ENCODE results near the gene CYP4B1. TPM values are rescaled to one million over a fixed set of nuclear protein-coding genes. Genes with fewer than 3 reads are reported as not detected.

Gene CYP4B1
- total RNA-seq, 1 donor from 2014 or later = not detected

DNA sequence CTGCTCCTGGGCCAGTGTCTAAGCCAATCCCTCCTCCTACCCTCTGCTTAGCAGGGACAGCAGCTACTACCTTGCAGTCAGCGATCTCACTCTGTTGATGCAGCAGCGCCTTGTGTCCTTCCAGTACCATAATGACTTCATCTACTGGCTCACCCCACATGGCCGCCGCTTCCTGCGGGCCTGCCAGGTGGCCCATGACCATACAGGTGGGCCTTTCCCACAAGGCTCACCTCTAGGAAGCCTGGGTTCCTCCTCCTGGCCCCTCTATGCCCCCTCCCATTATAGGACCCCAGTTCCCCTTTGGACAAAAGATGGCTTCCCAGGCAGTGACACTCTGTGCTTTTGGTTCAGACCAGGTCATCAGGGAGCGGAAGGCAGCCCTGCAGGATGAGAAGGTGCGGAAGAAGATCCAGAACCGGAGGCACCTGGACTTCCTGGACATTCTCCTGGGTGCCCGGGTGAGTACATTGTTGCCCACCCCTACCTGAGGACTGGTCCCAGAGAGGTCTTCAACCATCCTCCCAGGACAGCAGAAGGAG lies 15.1 kb downstream of the CYP4B1 start:
- Mint-ChIP-seq H3K27ac (no peak overlapping the region), H3K4me1 (no peaks in the 10 kb centered on the region), H3K27me3 (ENCODE audit: insufficient read depth, low read depth) (peaks cover 11% of the 10 kb centered on the region), H3K4me3 (no peak overlapping the region), H3K9me3 (no peaks in the 10 kb centered on the region), H3K36me3 (no peaks in the 10 kb centered on the region)
- no peak for DNase-seq (ENCODE audit: low spot score)
- Histone ChIP-seq H3K4me2 (no peak overlapping the region), H3K9ac (no peak overlapping the region), H3K4me1 (no peaks in the 10 kb centered on the region), H3K27me3 (no peaks in the 10 kb centered on the region), H3F3A (ENCODE audit: low read depth) (no peaks in the 10 kb centered on the region), H3K36me3 (no peaks in the 10 kb centered on the region), H3K4me3 (no peak overlapping the region), H3K27ac (no peak overlapping the region), H3K9me3 (ENCODE audit: low read depth) (no peaks in the 10 kb centered on the region), H4K20me1 (ENCODE audit: low read depth) (no peaks in the 10 kb centered on the region), H3K79me2 (ENCODE audit: low read depth) (no peaks in the 10 kb centered on the region), H2AFZ (replicated peaks) (no peak overlapping the region)
- TF ChIP-seq, protein P1, sequence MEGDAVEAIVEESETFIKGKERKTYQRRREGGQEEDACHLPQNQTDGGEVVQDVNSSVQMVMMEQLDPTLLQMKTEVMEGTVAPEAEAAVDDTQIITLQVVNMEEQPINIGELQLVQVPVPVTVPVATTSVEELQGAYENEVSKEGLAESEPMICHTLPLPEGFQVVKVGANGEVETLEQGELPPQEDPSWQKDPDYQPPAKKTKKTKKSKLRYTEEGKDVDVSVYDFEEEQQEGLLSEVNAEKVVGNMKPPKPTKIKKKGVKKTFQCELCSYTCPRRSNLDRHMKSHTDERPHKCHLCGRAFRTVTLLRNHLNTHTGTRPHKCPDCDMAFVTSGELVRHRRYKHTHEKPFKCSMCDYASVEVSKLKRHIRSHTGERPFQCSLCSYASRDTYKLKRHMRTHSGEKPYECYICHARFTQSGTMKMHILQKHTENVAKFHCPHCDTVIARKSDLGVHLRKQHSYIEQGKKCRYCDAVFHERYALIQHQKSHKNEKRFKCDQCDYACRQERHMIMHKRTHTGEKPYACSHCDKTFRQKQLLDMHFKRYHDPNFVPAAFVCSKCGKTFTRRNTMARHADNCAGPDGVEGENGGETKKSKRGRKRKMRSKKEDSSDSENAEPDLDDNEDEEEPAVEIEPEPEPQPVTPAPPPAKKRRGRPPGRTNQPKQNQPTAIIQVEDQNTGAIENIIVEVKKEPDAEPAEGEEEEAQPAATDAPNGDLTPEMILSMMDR (IDR thresholded peaks at IDR 0.05) = no peak
- TF ChIP-seq EZH2 (IDR thresholded peaks at IDR 0.05) (no peak), EZH2phosphoT487 (IDR thresholded peaks at IDR 0.05) (no peak)

DNA sequence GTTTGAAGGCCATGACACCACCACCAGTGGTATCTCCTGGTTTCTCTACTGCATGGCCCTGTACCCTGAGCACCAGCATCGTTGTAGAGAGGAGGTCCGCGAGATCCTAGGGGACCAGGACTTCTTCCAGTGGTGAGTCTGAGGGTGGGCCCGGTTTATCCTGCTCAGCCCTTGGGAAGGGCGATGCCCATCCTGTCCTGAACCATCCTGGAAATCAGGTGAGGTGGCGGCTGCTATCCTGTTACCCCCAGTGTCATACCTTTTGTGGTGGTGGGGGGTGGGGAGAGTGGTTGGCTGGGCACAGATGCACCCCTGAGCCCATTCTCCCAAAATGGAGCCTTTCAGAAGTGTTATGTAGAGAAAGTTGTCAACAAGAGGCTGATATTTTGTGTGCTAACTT lies 16.3 kb downstream of the CYP4B1 start:
- Histone ChIP-seq H3K4me1 (no peaks in the 10 kb centered on the region), H3K4me3 (no peak overlapping the region), H3K9me3 (ENCODE audit: low read depth) (no peaks in the 10 kb centered on the region), H3K27ac (no peak overlapping the region), H3K4me2 (no peak overlapping the region), H3K79me2 (ENCODE audit: low read depth) (no peaks in the 10 kb centered on the region), H3K27me3 (no peaks in the 10 kb centered on the region), H3F3A (ENCODE audit: low read depth) (no peaks in the 10 kb centered on the region), H4K20me1 (ENCODE audit: low read depth) (no peaks in the 10 kb centered on the region), H2AFZ (replicated peaks) (no peak overlapping the region), H3K36me3 (no peaks in the 10 kb centered on the region), H3K9ac (no peak overlapping the region)
- Mint-ChIP-seq H3K36me3 (no peaks in the 10 kb centered on the region), H3K4me3 (no peak overlapping the region), H3K4me1 (no peaks in the 10 kb centered on the region), H3K9me3 (no peaks in the 10 kb centered on the region), H3K27me3 (ENCODE audit: insufficient read depth, low read depth) (peaks cover 11% of the 10 kb centered on the region), H3K27ac (no peak overlapping the region)
- no peak for DNase-seq (ENCODE audit: low spot score)
- TF ChIP-seq EZH2 (IDR thresholded peaks at IDR 0.05) = no peak
- no peak for TF ChIP-seq EZH2phosphoT487 (IDR thresholded peaks at IDR 0.05)

DNA sequence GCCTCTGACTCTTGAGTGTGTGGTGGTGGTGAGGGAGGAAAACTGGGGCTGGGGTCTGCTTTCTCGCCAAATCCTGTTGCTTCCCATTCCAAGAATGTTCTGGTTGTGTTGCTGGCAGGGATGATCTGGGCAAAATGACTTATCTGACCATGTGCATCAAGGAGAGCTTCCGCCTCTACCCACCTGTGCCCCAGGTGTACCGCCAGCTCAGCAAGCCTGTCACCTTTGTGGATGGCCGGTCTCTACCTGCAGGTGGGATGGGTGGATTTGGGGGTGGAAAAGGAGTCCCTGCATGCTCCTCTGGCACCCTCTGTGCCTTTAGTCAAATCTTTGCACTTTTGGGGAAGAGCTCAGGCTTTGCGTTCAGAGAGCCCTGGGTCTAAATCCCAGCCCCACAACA lies 18.1 kb downstream of the CYP4B1 start:
- H3K36me3 Mint-ChIP-seq = no peaks in the 10 kb centered on the region
- H3K79me2 ChIP-seq (ENCODE audit: low read depth) = no peaks in the 10 kb centered on the region
- no peaks in the 10 kb centered on the region for H3K4me1 Mint-ChIP-seq
- no peak overlapping the region for H3K4me3 ChIP-seq
- H3K4me1 ChIP-seq = no peaks in the 10 kb centered on the region
- no peak overlapping the region for H2AFZ ChIP-seq (replicated peaks)
- DNase-seq (ENCODE audit: low spot score) = no peak
- H3K36me3 ChIP-seq = no peaks in the 10 kb centered on the region
- H3F3A ChIP-seq (ENCODE audit: low read depth) = no peaks in the 10 kb centered on the region
- H3K27ac Mint-ChIP-seq = no peak overlapping the region
- no peaks in the 10 kb centered on the region for H3K9me3 Mint-ChIP-seq
- H3K27me3 ChIP-seq = no peaks in the 10 kb centered on the region
- H3K9me3 ChIP-seq (ENCODE audit: low read depth) = no peaks in the 10 kb centered on the region
- no peak overlapping the region for H3K9ac ChIP-seq
- H4K20me1 ChIP-seq (ENCODE audit: low read depth) = no peaks in the 10 kb centered on the region
- peaks cover 7% of the 10 kb centered on the region for H3K27me3 Mint-ChIP-seq (ENCODE audit: insufficient read depth, low read depth)
- no peak overlapping the region for H3K27ac ChIP-seq
- TF ChIP-seq EZH2phosphoT487 (IDR thresholded peaks at IDR 0.05) (no peak), EZH2 (IDR thresholded peaks at IDR 0.05) (no peak)
- TF ChIP-seq, protein P1 (IDR thresholded peaks at IDR 0.05) = no peak
- H3K4me2 ChIP-seq = no peak overlapping the region
- H3K4me3 Mint-ChIP-seq = no peak overlapping the region

DNA sequence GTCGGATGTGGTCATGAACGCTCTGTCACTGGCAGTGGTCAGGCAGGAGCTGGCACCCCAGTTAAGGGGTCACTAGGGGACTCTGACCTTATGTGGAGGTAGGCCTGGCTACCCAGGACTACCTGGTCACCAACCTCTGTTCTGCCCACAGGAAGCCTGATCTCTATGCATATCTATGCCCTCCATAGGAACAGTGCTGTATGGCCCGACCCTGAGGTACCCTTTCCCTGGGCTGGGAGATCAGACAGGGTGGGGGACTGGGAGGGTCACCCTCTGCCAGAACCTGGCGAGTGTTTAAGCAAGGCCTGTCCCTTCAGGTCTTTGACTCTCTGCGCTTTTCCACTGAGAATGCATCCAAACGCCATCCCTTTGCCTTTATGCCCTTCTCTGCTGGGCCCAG lies 19.0 kb downstream of the CYP4B1 start:
- Histone ChIP-seq H3K79me2 (ENCODE audit: low read depth) (no peaks in the 10 kb centered on the region), H3K4me2 (no peak overlapping the region), H2AFZ (replicated peaks) (no peak overlapping the region), H3K4me3 (no peak overlapping the region), H3K36me3 (no peaks in the 10 kb centered on the region), H3F3A (ENCODE audit: low read depth) (no peaks in the 10 kb centered on the region), H3K9me3 (ENCODE audit: low read depth) (no peaks in the 10 kb centered on the region), H3K27me3 (no peaks in the 10 kb centered on the region), H3K4me1 (peaks cover 8% of the 10 kb centered on the region), H3K9ac (no peak overlapping the region), H4K20me1 (ENCODE audit: low read depth) (no peaks in the 10 kb centered on the region), H3K27ac (no peak overlapping the region)
- H3K4me3 Mint-ChIP-seq = no peak overlapping the region
- H3K9me3 Mint-ChIP-seq = no peaks in the 10 kb centered on the region
- peaks cover 7% of the 10 kb centered on the region for H3K27me3 Mint-ChIP-seq (ENCODE audit: insufficient read depth, low read depth)
- DNase-seq (ENCODE audit: low spot score) = no peak
- TF ChIP-seq, protein P1 (IDR thresholded peaks at IDR 0.05) = no peak
- TF ChIP-seq EZH2 (IDR thresholded peaks at IDR 0.05) (no peak), EZH2phosphoT487 (IDR thresholded peaks at IDR 0.05) (no peak)
- H3K4me1 Mint-ChIP-seq = peaks cover 7% of the 10 kb centered on the region
- H3K27ac Mint-ChIP-seq = no peak overlapping the region
- H3K36me3 Mint-ChIP-seq = no peaks in the 10 kb centered on the region

Data from neural progenitor cell (in vitro differentiated cells).